Keratinocyte (primary cell): ENCODE results near the gene STRADB.

Experiments used
- EZH2 ChIP-seq: IDR thresholded peaks from one replicate; pipeline ENCODE4 v1.6.1; 2012; ENCODE audit warnings: inconsistent platforms, mild to moderate bottlenecking, low read length, moderate library complexity
- TF ChIP-seq, protein P1 (sequence below), 3 experiments: IDR thresholded peaks in 1 of 3; conservative IDR thresholded peaks in 1 of 3; optimal IDR thresholded peaks in 1 of 3; 2 replicates in 2 of 3; 3 replicates in 1 of 3; pipeline versions ENCODE3 to v1.5.1; 2011; ENCODE audit warnings: low read length in 3 of 3, mild to moderate bottlenecking in 3 of 3, moderate library complexity in 2 of 3, control low read depth in 1 of 3, inconsistent platforms in 1 of 3; ENCODE audit not compliant: insufficient read depth in 2 of 3; ENCODE audit errors: extremely low read depth in 1 of 3

DNA sequence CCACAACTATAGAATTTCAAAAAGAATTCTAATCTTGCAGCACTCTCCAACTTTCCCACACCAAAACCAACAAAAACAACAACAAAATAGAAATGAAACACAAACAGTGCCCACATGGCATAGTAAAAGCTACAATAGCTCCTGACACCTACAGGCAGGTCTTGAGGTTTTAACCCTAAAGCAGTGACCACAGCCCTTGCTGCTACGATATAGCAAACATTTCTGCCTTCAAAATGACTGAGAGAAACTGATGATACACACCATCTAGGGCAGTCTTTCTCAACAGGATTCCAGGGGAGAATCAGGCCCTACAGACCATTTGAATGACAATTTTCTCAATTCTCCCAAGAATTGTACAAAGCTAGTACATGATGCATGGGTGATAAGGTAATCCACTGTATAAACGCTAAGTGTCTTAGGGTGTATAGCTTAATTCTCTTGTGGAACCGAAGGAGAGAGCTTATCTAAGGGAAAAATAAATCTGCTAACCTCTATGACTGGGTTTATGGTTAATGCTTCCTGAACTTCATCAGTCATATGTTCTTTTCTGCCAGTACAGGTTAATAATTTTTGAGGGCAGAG, 46.8 kb upstream of the STRADB start:
- TF ChIP-seq, protein P1, sequence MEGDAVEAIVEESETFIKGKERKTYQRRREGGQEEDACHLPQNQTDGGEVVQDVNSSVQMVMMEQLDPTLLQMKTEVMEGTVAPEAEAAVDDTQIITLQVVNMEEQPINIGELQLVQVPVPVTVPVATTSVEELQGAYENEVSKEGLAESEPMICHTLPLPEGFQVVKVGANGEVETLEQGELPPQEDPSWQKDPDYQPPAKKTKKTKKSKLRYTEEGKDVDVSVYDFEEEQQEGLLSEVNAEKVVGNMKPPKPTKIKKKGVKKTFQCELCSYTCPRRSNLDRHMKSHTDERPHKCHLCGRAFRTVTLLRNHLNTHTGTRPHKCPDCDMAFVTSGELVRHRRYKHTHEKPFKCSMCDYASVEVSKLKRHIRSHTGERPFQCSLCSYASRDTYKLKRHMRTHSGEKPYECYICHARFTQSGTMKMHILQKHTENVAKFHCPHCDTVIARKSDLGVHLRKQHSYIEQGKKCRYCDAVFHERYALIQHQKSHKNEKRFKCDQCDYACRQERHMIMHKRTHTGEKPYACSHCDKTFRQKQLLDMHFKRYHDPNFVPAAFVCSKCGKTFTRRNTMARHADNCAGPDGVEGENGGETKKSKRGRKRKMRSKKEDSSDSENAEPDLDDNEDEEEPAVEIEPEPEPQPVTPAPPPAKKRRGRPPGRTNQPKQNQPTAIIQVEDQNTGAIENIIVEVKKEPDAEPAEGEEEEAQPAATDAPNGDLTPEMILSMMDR (optimal IDR thresholded peaks at IDR 0.05 in 1 of 3, IDR thresholded peaks at IDR 0.05 in 1 of 3, conservative IDR thresholded peaks at IDR 0.05 in 1 of 3; ENCODE audit: extremely low read depth in 1 of 3, insufficient read depth in 2 of 3, low read length in 3 of 3), result no peak
- TF ChIP-seq EZH2, result no peak
